NT2/D1 (cell line): Measurements from ENCODE around the gene NLGN1.

Experiments
- DNase-seq: peaks from one replicate; pipeline ENCODE4 v3.0.0-alpha.2; 2011; ENCODE audit warnings: low read depth, low spot score
- H3K27me3 ChIP-seq: 2 replicates; pipeline ENCODE4 v1.6.0; 2011; ENCODE audit warnings: mild to moderate bottlenecking; ENCODE audit not compliant: insufficient read length, insufficient read depth
- H3K36me3 ChIP-seq: 2 replicates; pipeline ENCODE4 v1.6.1; 2011; ENCODE audit warnings: mild to moderate bottlenecking, low read length, mixed read lengths; ENCODE audit not compliant: insufficient read depth, insufficient read length
- H3K4me1 ChIP-seq: 2 replicates; pipeline ENCODE4 v1.5.1; 2011; ENCODE audit not compliant: insufficient read depth, insufficient read length
- H3K4me3 ChIP-seq: 2 replicates; pipeline ENCODE4 v1.5.1; 2011; ENCODE audit warnings: low read depth; ENCODE audit not compliant: insufficient read length
- H3K9ac ChIP-seq: 2 replicates; pipeline ENCODE4 v1.6.0; 2011; ENCODE audit warnings: low read depth; ENCODE audit not compliant: insufficient read length
- H3K9me3 ChIP-seq: 2 replicates; pipeline ENCODE4 v1.5.1; 2011; ENCODE audit warnings: mild to moderate bottlenecking, low read length; ENCODE audit not compliant: insufficient read depth
- SUZ12 ChIP-seq: IDR thresholded peaks from 2 replicates; pipeline ENCODE4 v1.6.1; 2011; ENCODE audit not compliant: insufficient read length, insufficient read depth; ENCODE audit errors: extremely low read depth
- YY1 ChIP-seq: IDR thresholded peaks from 2 replicates; pipeline ENCODE4 v1.6.1; 2011; ENCODE audit not compliant: insufficient read length, insufficient read depth
- ZNF274 ChIP-seq: IDR thresholded peaks from 2 replicates; pipeline ENCODE4 v1.6.1; 2011; ENCODE audit warnings: mild to moderate bottlenecking, low read depth, low read length

The NLGN1 gene

GRCh38 chr3:174023421-174023820, 625.9 kb downstream of the NLGN1 start:
- H3K4me3 ChIP-seq = no peak overlapping the region
- DNase-seq = no peak
- H3K36me3 ChIP-seq = no peaks in the 10 kb centered on the region
- no peak overlapping the region for H3K9ac ChIP-seq
- H3K9me3 ChIP-seq = peaks cover 8% of the 10 kb centered on the region; the same call in 1 of the 2 replicates
- no peaks in the 10 kb centered on the region for H3K4me1 ChIP-seq
- TF ChIP-seq YY1 = no peak
- no peak for TF ChIP-seq SUZ12
- TF ChIP-seq ZNF274 = no peak
- no peaks in the 10 kb centered on the region for H3K27me3 ChIP-seq

- Histone ChIP-seq H3K27me3 (no peaks in the 10 kb centered on the region), H3K9me3 (peaks cover 17% of the 10 kb centered on the region; the same call in 1 of the 2 replicates), H3K9ac (no peak overlapping the region), H3K36me3 (no peaks in the 10 kb centered on the region), H3K4me3 (no peak overlapping the region), H3K4me1 (no peaks in the 10 kb centered on the region)
- no peak for TF ChIP-seq SUZ12
- TF ChIP-seq YY1 = no peak
- no peak for TF ChIP-seq ZNF274
- DNase-seq = no peak
Observed at GRCh38 chr3:174028673-174029072, 631.1 kb downstream of the NLGN1 start.

- Histone ChIP-seq H3K9ac (no peak overlapping the region), H3K27me3 (no peaks in the 10 kb centered on the region), H3K4me1 (no peaks in the 10 kb centered on the region), H3K9me3 (no peaks in the 10 kb centered on the region), H3K4me3 (no peak overlapping the region), H3K36me3 (no peaks in the 10 kb centered on the region)
- TF ChIP-seq SUZ12 (no peak), YY1 (no peak), ZNF274 (no peak)
- DNase-seq = no peak
Observed at GRCh38 chr3:174035328-174035886, 637.9 kb downstream of the NLGN1 start.

GRCh38 chr3:174046311-174046710, 648.8 kb downstream of the NLGN1 start:
- Histone ChIP-seq H3K4me3 (no peak overlapping the region), H3K27me3 (no peaks in the 10 kb centered on the region), H3K9me3 (no peaks in the 10 kb centered on the region), H3K36me3 (no peaks in the 10 kb centered on the region), H3K4me1 (no peaks in the 10 kb centered on the region), H3K9ac (no peak overlapping the region)
- no peak for DNase-seq
- TF ChIP-seq ZNF274 (no peak), SUZ12 (no peak), YY1 (no peak)

GRCh38 chr3:174049472-174049871, 651.9 kb downstream of the NLGN1 start:
- Histone ChIP-seq H3K27me3 (no peaks in the 10 kb centered on the region), H3K9me3 (no peaks in the 10 kb centered on the region), H3K4me1 (no peaks in the 10 kb centered on the region), H3K4me3 (no peak overlapping the region), H3K36me3 (no peaks in the 10 kb centered on the region), H3K9ac (no peak overlapping the region)
- no peak for DNase-seq
- no peak for TF ChIP-seq ZNF274
- TF ChIP-seq SUZ12 = no peak
- TF ChIP-seq YY1 = no peak

- H3K9ac ChIP-seq = no peak overlapping the region
- H3K4me1 ChIP-seq = no peaks in the 10 kb centered on the region
- TF ChIP-seq ZNF274 = no peak
- no peak for TF ChIP-seq SUZ12
- no peak for TF ChIP-seq YY1
- H3K36me3 ChIP-seq = no peaks in the 10 kb centered on the region
- H3K9me3 ChIP-seq = no peaks in the 10 kb centered on the region
- no peak overlapping the region for H3K4me3 ChIP-seq
- peak; percentile 16 for DNase-seq
- H3K27me3 ChIP-seq = no peaks in the 10 kb centered on the region
Observed at GRCh38 chr3:174051191-174051590, 653.6 kb downstream of the NLGN1 start.

- no peaks in the 10 kb centered on the region for H3K27me3 ChIP-seq
Observed at GRCh38 chr3:174058804-174059203, 661.3 kb downstream of the NLGN1 start.

GRCh38 chr3:174060431-174060830, 662.9 kb downstream of the NLGN1 start:
- no peaks in the 10 kb centered on the region for H3K36me3 ChIP-seq
- H3K4me3 ChIP-seq = no peak overlapping the region
- no peak for DNase-seq
- peaks cover 3% of the 10 kb centered on the region; the same call in 1 of the 2 replicates for H3K9me3 ChIP-seq
- H3K9ac ChIP-seq = no peak overlapping the region
- TF ChIP-seq SUZ12 = no peak
- no peak for TF ChIP-seq ZNF274
- no peak for TF ChIP-seq YY1
- no peaks in the 10 kb centered on the region for H3K4me1 ChIP-seq
- no peaks in the 10 kb centered on the region for H3K27me3 ChIP-seq

More at GRCh38 chr3:174058804-174059203, 661.3 kb downstream of the NLGN1 start:
- peaks cover 3% of the 10 kb centered on the region; the same call in 1 of the 2 replicates for H3K9me3 ChIP-seq
- H3K4me3 ChIP-seq = no peak overlapping the region
- H3K9ac ChIP-seq = no peak overlapping the region
- DNase-seq = no peak
- no peak for TF ChIP-seq YY1
- no peak for TF ChIP-seq SUZ12
- no peak for TF ChIP-seq ZNF274
- no peaks in the 10 kb centered on the region for H3K36me3 ChIP-seq
- H3K4me1 ChIP-seq = no peaks in the 10 kb centered on the region
